B cell (primary cell): ENCODE results near the gene YTHDC1. TPM values are rescaled to one million over a fixed set of nuclear protein-coding genes. Genes with fewer than 3 reads are reported as not detected.

Source experiments
- ATAC-seq: fragments of 200-7000 bp; cut with Tn5 transposase; one replicate; pipeline ENCODE4 v1.10.0; 2021; ENCODE audit warnings: low read depth, mild to moderate bottlenecking, moderate number of reproducible peaks, moderate library complexity
- CTCF ChIA-PET: fragments of 350-600 bp; sonication (Branson Sonifier 250); formaldehyde crosslinking; loops from one replicate; lab custom pipeline; 2021; ENCODE audit warnings: antibody characterized with exemption, inconsistent platforms; lab: Charles Lee
- POLR2A ChIA-PET: fragments of 350-600 bp; sonication (Branson Sonifier 250); formaldehyde crosslinking; loops from one replicate; lab custom pipeline; 2021; ENCODE audit warnings: antibody characterized with exemption; lab: Charles Lee
- DNase-seq: peaks from one replicate; pipeline ENCODE4 v3.0.0; 2013
- H2AFZ ChIP-seq: 2 replicates; pipeline ENCODE4 v1.6.1; 2012; ENCODE audit warnings: mild to moderate bottlenecking, low read depth, low read length; ENCODE audit not compliant: insufficient read depth, poor library complexity, severe bottlenecking
- H3K27ac ChIP-seq, 2 donors: 1 replicate in 1 of 2; 2 replicates in 1 of 2; pipeline ENCODE4 v1.5.1; 2012 to 2013; ENCODE audit warnings: low read length in 2 of 2, mild to moderate bottlenecking in 2 of 2, moderate library complexity in 1 of 2
- H3K27me3 ChIP-seq, 4 experiments: fragments of 200-600 bp in 1 of 4; sonication (generic) in 1 of 4; replicated peaks in 1 of 4; 1 replicate in 2 of 4; 2 replicates in 2 of 4; pipeline versions ENCODE4 v1.6.1 to v1.7.0; 2013 to 2016; ENCODE audit warnings: low read length in 3 of 4, mild to moderate bottlenecking in 2 of 4, mixed read lengths in 1 of 4, moderate library complexity in 1 of 4; ENCODE audit not compliant: insufficient read depth in 4 of 4, control insufficient read depth in 3 of 4; ENCODE audit errors: control extremely low read depth in 1 of 4
- H3K36me3 ChIP-seq, 2 experiments: replicated peaks in 1 of 2; 1 replicate in 1 of 2; 2 replicates in 1 of 2; pipeline versions ENCODE4 v1.6.1 to v1.7.1; 2013; ENCODE audit warnings: low read length in 1 of 2; ENCODE audit not compliant: insufficient read depth in 2 of 2, control insufficient read depth in 1 of 2; ENCODE audit errors: control extremely low read depth in 1 of 2, extremely low read depth in 1 of 2
- H3K4me1 ChIP-seq, 2 donors: fragments of 200-600 bp in 1 of 2; sonication (generic) in 1 of 2; 1 replicate in 1 of 2; 2 replicates in 1 of 2; pipeline versions ENCODE4 v1.5.1 to v1.6.1; 2013 to 2017; ENCODE audit warnings: low read length in 2 of 2; ENCODE audit not compliant: control insufficient read depth in 2 of 2, insufficient read depth in 2 of 2
- H3K4me2 ChIP-seq: replicated peaks from 2 replicates; pipeline ENCODE3; 2012; ENCODE audit warnings: mild to moderate bottlenecking, low read depth, low read length; ENCODE audit not compliant: poor library complexity, severe bottlenecking
- H3K4me3 ChIP-seq, 5 experiments: fragments of 200-600 bp in 1 of 5; sonication (generic) in 1 of 5; 1 replicate in 3 of 5; 2 replicates in 2 of 5; pipeline versions ENCODE4 v1.5.1 to v1.7.0; 2011 to 2016; ENCODE audit warnings: low read length in 4 of 5, mild to moderate bottlenecking in 4 of 5, low read depth in 2 of 5, control low read depth in 1 of 5, moderate library complexity in 1 of 5; ENCODE audit not compliant: insufficient read depth in 1 of 5; ENCODE audit errors: control extremely low read depth in 1 of 5, extremely low read depth in 1 of 5
- H3K79me2 ChIP-seq: fragments of 200-600 bp; sonication (generic); one replicate; pipeline ENCODE4 v1.6.0; 2016; ENCODE audit warnings: low read length; ENCODE audit not compliant: control insufficient read depth, insufficient read depth
- H3K9ac ChIP-seq: fragments of 200-600 bp; sonication (generic); 2 replicates; pipeline ENCODE4 v1.6.1; 2017; ENCODE audit warnings: mild to moderate bottlenecking, low read length, moderate library complexity
- H3K9me3 ChIP-seq, 3 donors: one replicate each; pipeline versions ENCODE4 v1.6.1 to v1.7.1; 2013; ENCODE audit warnings: low read length in 2 of 3; ENCODE audit not compliant: control insufficient read depth in 2 of 3, insufficient read depth in 1 of 3; ENCODE audit errors: control extremely low read depth in 1 of 3
- H4K20me1 ChIP-seq: 2 replicates; pipeline ENCODE4 v1.6.0; 2012; ENCODE audit warnings: mild to moderate bottlenecking, low read length; ENCODE audit not compliant: insufficient read depth, control insufficient read depth, poor library complexity, severe bottlenecking
- H3K27ac Mint-ChIP-seq: one replicate; pipeline ENCODE4 v1.8.0; 2021; ENCODE audit warnings: mixed read lengths
- H3K27me3 Mint-ChIP-seq: one replicate; pipeline ENCODE4 v1.8.0; 2021; ENCODE audit warnings: mixed read lengths
- H3K4me1 Mint-ChIP-seq: one replicate; pipeline ENCODE4 v1.8.0; 2021; ENCODE audit warnings: mixed read lengths
- H3K4me3 Mint-ChIP-seq: one replicate; pipeline ENCODE4 v1.8.0; 2021; ENCODE audit warnings: mixed read lengths
- H3K9me3 Mint-ChIP-seq: one replicate; pipeline ENCODE4 v1.8.0; 2022; ENCODE audit warnings: mixed read lengths; ENCODE audit not compliant: insufficient read depth
- EZH2 ChIP-seq: IDR thresholded peaks from 2 replicates; pipeline ENCODE4 v1.6.1; 2012; ENCODE audit warnings: borderline replicate concordance, low read depth, mild to moderate bottlenecking, moderate library complexity, low read length; ENCODE audit not compliant: insufficient read depth, poor library complexity, severe bottlenecking
- WGBS: methylation state at CpG from one replicate; pipeline ENCODE4 v1.1.5; 2013; ENCODE audit warnings: missing lambda C conversion rate; ENCODE audit not compliant: insufficient coverage; 5-methylcytosine and 5-hydroxymethylcytosine counted together
- intact Hi-C: fragments of 100-400 bp; cut with micrococcal nuclease; formaldehyde crosslinking; loops from one replicate; pipeline ENCODE4 v1.10.0; 2022
- polyA plus RNA-seq: library from polyadenylated mRNA; depleted of rRNA; stranded (reverse); fragments of >200 nt; gene quantifications from 2 replicates; pipeline ENCODE4 v1.2.3, GENCODE V29; 2012
- total RNA-seq, 2 donors: library from RNA; stranded (reverse); fragments of 120-200 nt in 1 of 2; gene quantifications; 1 replicate in 1 of 2; 2 replicates in 1 of 2; pipeline versions ENCODE4 v1.2.3 to v1.2.4, GENCODE V29; 2013 to 2022
- TF ChIP-seq, protein P1 (sequence below): fragments of 200-600 bp; IDR thresholded peaks from one replicate; pipeline ENCODE4 v1.8.0; 2022; ENCODE audit warnings: antibody characterized with exemption, mild to moderate bottlenecking

YTHDC1 gene
- total and polyA plus RNA-seq, 2 donors (not counting 1 experiment from before 2014, with no cell fraction given), result 26.9 to 179 TPM

DNA sequence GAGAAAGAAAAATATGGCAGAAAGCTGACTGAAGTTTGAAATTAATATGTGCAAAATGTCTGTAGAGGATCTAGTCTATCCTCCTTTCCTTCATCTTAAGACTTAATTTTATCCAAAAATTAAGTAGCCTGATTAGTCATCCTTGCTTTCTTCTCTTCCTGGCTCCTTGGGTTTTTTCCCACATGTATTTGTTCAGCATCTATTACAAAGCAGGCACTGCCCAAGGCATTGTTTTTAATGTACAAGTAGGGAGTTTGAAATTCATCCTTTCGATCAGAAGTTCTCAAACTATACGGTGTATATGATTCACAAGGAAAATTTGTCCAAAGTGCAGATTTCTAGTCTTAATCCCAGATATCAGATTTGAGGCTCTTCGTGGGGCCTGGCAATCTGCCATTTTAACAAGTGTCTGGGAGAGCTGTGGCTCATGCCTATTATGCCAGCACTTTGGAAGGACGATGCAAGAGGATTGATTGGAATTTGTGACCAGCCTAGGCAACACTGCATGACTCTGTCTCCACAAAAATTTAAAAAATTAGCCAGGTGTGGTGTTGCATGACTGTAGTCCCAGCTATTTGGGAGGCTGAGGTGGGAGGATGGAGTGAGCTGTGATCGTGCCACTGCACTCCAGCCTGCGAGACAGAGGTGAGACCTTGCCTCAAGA, 19.4 kb upstream of the YTHDC1 start:
- Histone ChIP-seq H3K79me2 (no peaks in the 10 kb centered on the region), H3K27me3 (peaks cover 0 to 4% (median 0%) of the 10 kb centered on the region in 4 experiments), H3K9ac (no peak overlapping the region), H2AFZ (no peak overlapping the region), H3K4me3 (no peak overlapping the region), H3K4me1 (peaks cover 0 to 2% of the 10 kb centered on the region in 2 donors), H3K4me2 (no peak overlapping the region), H3K9me3 (peaks cover 0 to 6% (median 0%) of the 10 kb centered on the region in 3 donors), H3K27ac (no peak overlapping the region), H3K36me3 (no peaks in the 10 kb centered on the region), H4K20me1 (no peaks in the 10 kb centered on the region)
- H3K27ac Mint-ChIP-seq, result no peak overlapping the region
- no peak for ATAC-seq
- POLR2A ChIA-PET, result no interaction called here
- H3K4me1 Mint-ChIP-seq, result peaks cover 5% of the 10 kb centered on the region
- TF ChIP-seq, protein P1, sequence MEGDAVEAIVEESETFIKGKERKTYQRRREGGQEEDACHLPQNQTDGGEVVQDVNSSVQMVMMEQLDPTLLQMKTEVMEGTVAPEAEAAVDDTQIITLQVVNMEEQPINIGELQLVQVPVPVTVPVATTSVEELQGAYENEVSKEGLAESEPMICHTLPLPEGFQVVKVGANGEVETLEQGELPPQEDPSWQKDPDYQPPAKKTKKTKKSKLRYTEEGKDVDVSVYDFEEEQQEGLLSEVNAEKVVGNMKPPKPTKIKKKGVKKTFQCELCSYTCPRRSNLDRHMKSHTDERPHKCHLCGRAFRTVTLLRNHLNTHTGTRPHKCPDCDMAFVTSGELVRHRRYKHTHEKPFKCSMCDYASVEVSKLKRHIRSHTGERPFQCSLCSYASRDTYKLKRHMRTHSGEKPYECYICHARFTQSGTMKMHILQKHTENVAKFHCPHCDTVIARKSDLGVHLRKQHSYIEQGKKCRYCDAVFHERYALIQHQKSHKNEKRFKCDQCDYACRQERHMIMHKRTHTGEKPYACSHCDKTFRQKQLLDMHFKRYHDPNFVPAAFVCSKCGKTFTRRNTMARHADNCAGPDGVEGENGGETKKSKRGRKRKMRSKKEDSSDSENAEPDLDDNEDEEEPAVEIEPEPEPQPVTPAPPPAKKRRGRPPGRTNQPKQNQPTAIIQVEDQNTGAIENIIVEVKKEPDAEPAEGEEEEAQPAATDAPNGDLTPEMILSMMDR, result no peak
- no peak for TF ChIP-seq EZH2
- H3K27me3 Mint-ChIP-seq, result peaks cover 19% of the 10 kb centered on the region
- intact Hi-C loops, result no loop called here
- 98% methylated on average over 4 of the region's 6 CpGs for WGBS
- H3K9me3 Mint-ChIP-seq, result no peaks in the 10 kb centered on the region
- CTCF ChIA-PET, result interaction anchor here (2.2 kb wide), 1 partner anchor 98 kb away, joined by 4 read pairs; no protein-coding TSS in a partner anchor
- H3K4me3 Mint-ChIP-seq, result no peak overlapping the region
- no peak for DNase-seq

DNA sequence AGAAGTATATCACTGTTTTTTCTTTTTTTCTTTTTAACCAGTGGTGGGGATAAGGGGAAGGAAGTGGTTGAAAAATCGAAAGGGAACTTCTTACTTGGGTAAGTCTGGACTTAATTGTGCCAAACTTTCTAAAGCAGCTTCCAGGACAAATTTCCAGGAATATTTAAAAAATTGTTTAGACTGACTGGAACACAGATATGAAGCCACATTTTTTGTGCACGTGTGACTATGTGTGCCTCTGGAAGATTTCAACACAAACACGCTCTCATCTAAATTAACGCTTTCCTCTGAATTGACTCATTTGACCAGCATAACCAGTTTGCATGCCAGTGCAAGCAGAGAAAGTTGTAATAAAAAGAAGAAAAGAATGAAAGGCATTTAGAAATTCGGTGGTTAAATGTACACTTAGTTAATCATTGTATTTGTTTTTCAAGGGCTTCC, 18.8 kb upstream of the YTHDC1 start:
- Mint-ChIP-seq H3K4me3 (no peak overlapping the region), H3K27me3 (peaks cover 24% of the 10 kb centered on the region), H3K9me3 (no peaks in the 10 kb centered on the region), H3K4me1 (peaks cover 5% of the 10 kb centered on the region), H3K27ac (no peak overlapping the region)
- Histone ChIP-seq H3K79me2 (no peaks in the 10 kb centered on the region), H3K9ac (no peak overlapping the region), H3K9me3 (peaks cover 0 to 6% (median 0%) of the 10 kb centered on the region in 3 donors), H3K27ac (no peak overlapping the region), H3K4me1 (peaks cover 0 to 2% of the 10 kb centered on the region in 2 donors), H3K27me3 (peaks cover 0 to 4% (median 0%) of the 10 kb centered on the region in 4 experiments), H3K4me2 (no peak overlapping the region), H4K20me1 (no peaks in the 10 kb centered on the region), H3K4me3 (no peak overlapping the region), H2AFZ (no peak overlapping the region), H3K36me3 (no peaks in the 10 kb centered on the region)
- ChIA-PET POLR2A (no interaction called here), CTCF (no interaction called here)
- intact Hi-C loops, result no loop called here
- WGBS, result 0% methylated on average over 1 of the region's 5 CpGs
- no peak for ATAC-seq
- no peak for TF ChIP-seq EZH2
- TF ChIP-seq, protein P1, result no peak
- no peak for DNase-seq
